A549 (cell line): ENCODE measurements around the gene RBMS3. TPM values are rescaled to one million over a fixed set of nuclear protein-coding genes. Genes with fewer than 3 reads are reported as not detected.

ENCODE experiments used
- ATAC-seq, 2 experiments: fragments of 200-7000 bp in 1 of 2; fragments of >200 bp in 1 of 2; cut with Nextera tagmentation in 1 of 2; cut with Tn5 transposase in 1 of 2; 3 replicates each; pipeline versions ENCODE4 v1.8.0 to v1.9.1; 2018 to 2020; ENCODE audit warnings: mild to moderate bottlenecking in 1 of 2, moderate library complexity in 1 of 2
- CTCF ChIA-PET: fragments of 300-600 bp; sonication (Branson Sonifier 250); formaldehyde crosslinking; extraction: SDS; loops from one replicate; lab custom pipeline; 2021; ENCODE audit warnings: antibody characterized with exemption, inconsistent platforms; lab: Yijun Ruan, JAX
- POLR2A ChIA-PET: fragments of 350-600 bp; formaldehyde crosslinking; extraction: SDS; loops from one replicate; lab custom pipeline; 2021; ENCODE audit warnings: antibody characterized with exemption, inconsistent platforms; lab: Yijun Ruan, JAX
- DNase-seq, 2 experiments: peaks; one replicate each; pipeline versions ENCODE4 v3.0.0 to v3.0.0-alpha.2; 2011 to 2016; ENCODE audit warnings: low read depth in 1 of 2, low spot score in 1 of 2
- FAIRE-seq: peaks from 2 replicates; lab custom pipeline; 2011; peaks lifted over from hg19 to GRCh38; lab: Jason Lieb, UNC
- H3K27ac ChIP-seq, 2 experiments: fragments of >200 bp; sonication (Bioruptor Twin); formaldehyde crosslinking; 3 replicates each; pipeline ENCODE4 v1.5.1; 2016 to 2017
- H3K4me1 ChIP-seq: fragments of >200 bp; sonication (Bioruptor Twin); formaldehyde crosslinking; 3 replicates; pipeline ENCODE4 v1.6.1; 2016
- H3K4me2 ChIP-seq: fragments of >200 bp; sonication (Bioruptor Twin); formaldehyde crosslinking; 3 replicates; pipeline ENCODE4 v1.6.1; 2016
- H3K4me3 ChIP-seq: fragments of >200 bp; sonication (Bioruptor Twin); formaldehyde crosslinking; 3 replicates; pipeline ENCODE4 v1.5.1; 2016
- H3K9me3 ChIP-seq: fragments of >200 bp; sonication (Bioruptor Twin); formaldehyde crosslinking; 3 replicates; pipeline ENCODE4 v1.6.1; 2016
- BCL3 ChIP-seq: fragments of >200 bp; sonication (Bioruptor Twin); formaldehyde crosslinking; IDR thresholded peaks from 3 replicates; pipeline ENCODE4 v1.6.1; 2016
- CBX2 ChIP-seq: fragments of 200-600 bp; sonication (generic); IDR thresholded peaks from 2 replicates; pipeline ENCODE4 v1.6.1; 2016; ENCODE audit warnings: low read depth, mild to moderate bottlenecking, borderline replicate concordance
- EHMT2 ChIP-seq: fragments of 200-600 bp; sonication (generic); IDR thresholded peaks from 2 replicates; pipeline ENCODE4 v1.6.1; 2016; ENCODE audit warnings: antibody characterized with exemption, low read depth, mild to moderate bottlenecking, moderate library complexity
- ELK1 ChIP-seq: fragments of 150-350 bp; IDR thresholded peaks from 2 replicates; pipeline ENCODE4 v1.6.1; 2014; ENCODE audit warnings: low read depth, mild to moderate bottlenecking, low read length
- EP300 ChIP-seq, 2 experiments: fragments of >200 bp; sonication (Bioruptor Twin); formaldehyde crosslinking; IDR thresholded peaks; 2 replicates in 1 of 2; 3 replicates in 1 of 2; pipeline ENCODE4 v1.6.1; 2016 to 2017
- ESRRA ChIP-seq: fragments of 150-350 bp; IDR thresholded peaks from 2 replicates; pipeline ENCODE4 v1.6.1; 2014; ENCODE audit warnings: mild to moderate bottlenecking, low read length, borderline replicate concordance
- FOSB ChIP-seq: fragments of 250-450 bp; sonication (Bioruptor Pico); IDR thresholded peaks from 2 replicates; pipeline ENCODE4 v1.5.0; 2020; ENCODE audit warnings: mild to moderate bottlenecking, moderate library complexity
- FOXS1 ChIP-seq: fragments of 250-450 bp; sonication (Bioruptor Pico); IDR thresholded peaks from 2 replicates; pipeline ENCODE4 v1.5.0; 2020; ENCODE audit warnings: mild to moderate bottlenecking, moderate library complexity
- HEYL ChIP-seq: fragments of 250-450 bp; sonication (Bioruptor Pico); IDR thresholded peaks from 2 replicates; pipeline ENCODE4 v1.8.0; 2021; ENCODE audit warnings: mild to moderate bottlenecking, moderate library complexity
- HOXB5 ChIP-seq: fragments of 250-450 bp; sonication (Bioruptor Pico); IDR thresholded peaks from 2 replicates; pipeline ENCODE4 v1.5.0; 2020; ENCODE audit warnings: mild to moderate bottlenecking, moderate library complexity
- KDM1A ChIP-seq: fragments of 200-600 bp; sonication (generic); IDR thresholded peaks from 2 replicates; pipeline ENCODE4 v1.6.1; 2016; ENCODE audit warnings: low read depth, mild to moderate bottlenecking
- KDM5A ChIP-seq: fragments of 200-600 bp; sonication (generic); IDR thresholded peaks from 2 replicates; pipeline ENCODE4 v1.6.1; 2016; ENCODE audit warnings: antibody characterized with exemption, mild to moderate bottlenecking
- NPAS2 ChIP-seq: fragments of 250-450 bp; sonication (Bioruptor Pico); IDR thresholded peaks from 2 replicates; pipeline ENCODE4 v1.8.0; 2022; ENCODE audit warnings: mild to moderate bottlenecking, moderate library complexity, borderline replicate concordance
- NR3C1 ChIP-seq: fragments of >200 bp; sonication (Bioruptor Twin); formaldehyde crosslinking; IDR thresholded peaks from 3 replicates; pipeline ENCODE4 v1.6.1; 2017
- PHF8 ChIP-seq: fragments of 200-600 bp; sonication (generic); IDR thresholded peaks from 2 replicates; pipeline ENCODE4 v1.6.1; 2016; ENCODE audit warnings: low read depth, mild to moderate bottlenecking, antibody characterized with exemption, moderate library complexity, borderline replicate concordance
- RARB ChIP-seq: fragments of 250-450 bp; sonication (Bioruptor Pico); IDR thresholded peaks from 2 replicates; pipeline ENCODE4 v1.8.0; 2021; ENCODE audit warnings: mild to moderate bottlenecking, moderate library complexity
- REST ChIP-seq: fragments of 200-600 bp; sonication (generic); IDR thresholded peaks from 2 replicates; pipeline ENCODE4 v1.6.1; 2016; ENCODE audit warnings: antibody characterized with exemption, mild to moderate bottlenecking, moderate library complexity
- TP53 ChIP-seq: fragments of 250-450 bp; sonication (Bioruptor Pico); IDR thresholded peaks from 2 replicates; pipeline ENCODE4 v1.5.0; 2021; ENCODE audit warnings: mild to moderate bottlenecking, moderate library complexity
- USF2 ChIP-seq: fragments of 450-650 bp; IDR thresholded peaks from 2 replicates; pipeline ENCODE4 v1.6.1; 2014; ENCODE audit warnings: antibody characterized with exemption
- ZNF302 ChIP-seq: fragments of 250-450 bp; sonication (Bioruptor Pico); IDR thresholded peaks from 2 replicates; pipeline ENCODE4 v1.9.0; 2021; ENCODE audit warnings: inconsistent platforms, mild to moderate bottlenecking, moderate library complexity
- WGBS: methylation state at CpG from one replicate; pipeline ENCODE4 v1.1.6; 2017; ENCODE audit errors: missing lambda C conversion rate; 5-methylcytosine and 5-hydroxymethylcytosine counted together
- polyA plus RNA-seq, 4 experiments: library from polyadenylated mRNA; depleted of rRNA in 3 of 4; stranded (reverse); fragments of >200 nt; fragmentation: RNase III in 1 of 4; extraction: RNeasy Plus Mini Kit Qiagen cat#74134 plus additional on column Dnase treatment in 1 of 4; gene quantifications; 2 replicates in 3 of 4; 3 replicates in 1 of 4; pipeline ENCODE4 v1.2.3, GENCODE V29; 2011 to 2017

The RBMS3 gene
- polyA plus RNA-seq, 2 of the 4 experiments (the other 2 are of a cell fraction) = 0.92 to 4.1 TPM

- POLR2A ChIA-PET = no interaction called here
- FAIRE-seq = no peak
These were observed 321.2 kb downstream of the RBMS3 start for GRCh38 chr3:29601861-29602585.

More at GRCh38 chr3:29601861-29602585, 321.2 kb downstream of the RBMS3 start:
- Histone ChIP-seq H3K9me3 (no peaks in the 10 kb centered on the region), H3K4me3 (no peak overlapping the region), H3K4me2 (no peak overlapping the region), H3K4me1 (peaks cover 19% of the 10 kb centered on the region), H3K27ac (no peak overlapping the region)
- 83% methylated on average over 4 of the region's 4 CpGs for WGBS
- TF ChIP-seq REST = no peak
- TF ChIP-seq EHMT2 = no peak
- no peak for TF ChIP-seq KDM5A
- TF ChIP-seq NR3C1 = no peak
- no peak for TF ChIP-seq BCL3
- TF ChIP-seq ESRRA = no peak
- TF ChIP-seq FOSB (CRISPR knock-in tag) = no peak
- TF ChIP-seq KDM1A = no peak
- no peak for TF ChIP-seq NPAS2 (CRISPR knock-in tag)
- TF ChIP-seq TP53 (CRISPR knock-in tag) = no peak
- TF ChIP-seq FOXS1 (CRISPR knock-in tag) = no peak
- TF ChIP-seq HEYL (CRISPR knock-in tag) = no peak
- TF ChIP-seq EP300 (IDR thresholded peaks at IDR 0.05) = no peak
- no peak for TF ChIP-seq CBX2
- TF ChIP-seq USF2 = no peak
- TF ChIP-seq HOXB5 (CRISPR knock-in tag) = no peak
- TF ChIP-seq PHF8 = no peak
- TF ChIP-seq RARB (CRISPR knock-in tag) = no peak
- no peak for TF ChIP-seq ZNF302 (CRISPR knock-in tag)
- no peak for TF ChIP-seq ELK1
- no peak for ATAC-seq
- no peak for DNase-seq
- CTCF ChIA-PET = no interaction called here
